HG02970 (cell line): ENCODE data around the gene PRR5L.

ENCODE experiments used
- ATAC-seq: cut with Tn5 transposase; IDR thresholded peaks from one replicate; pipeline ENCODE4 v1.9.1; 2021; ENCODE audit warnings: mild to moderate bottlenecking, moderate library complexity, moderate number of reproducible peaks; ENCODE audit not compliant: unreplicated experiment, low FRiP score

Gene PRR5L

DNA sequence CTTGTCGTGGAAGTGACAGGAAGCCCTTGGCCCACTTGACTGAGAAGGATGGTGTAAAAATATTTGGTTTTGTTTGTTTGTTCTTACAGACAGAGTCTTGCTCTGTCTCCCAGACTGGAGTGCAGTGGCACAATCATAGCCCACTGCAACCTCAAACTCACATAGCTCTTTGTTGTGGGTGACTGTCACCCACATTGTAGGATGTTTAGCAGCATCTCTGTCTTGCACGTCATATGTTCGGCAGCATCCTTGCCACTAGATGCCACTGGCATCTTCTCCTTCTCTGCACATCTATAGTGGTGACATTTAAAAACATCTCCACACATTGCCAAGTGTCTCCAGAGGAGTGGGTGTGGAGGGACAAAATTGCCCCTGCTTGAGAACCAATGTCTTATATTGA is 56.8 kb downstream of the PRR5L start:
- no peak for ATAC-seq

DNA sequence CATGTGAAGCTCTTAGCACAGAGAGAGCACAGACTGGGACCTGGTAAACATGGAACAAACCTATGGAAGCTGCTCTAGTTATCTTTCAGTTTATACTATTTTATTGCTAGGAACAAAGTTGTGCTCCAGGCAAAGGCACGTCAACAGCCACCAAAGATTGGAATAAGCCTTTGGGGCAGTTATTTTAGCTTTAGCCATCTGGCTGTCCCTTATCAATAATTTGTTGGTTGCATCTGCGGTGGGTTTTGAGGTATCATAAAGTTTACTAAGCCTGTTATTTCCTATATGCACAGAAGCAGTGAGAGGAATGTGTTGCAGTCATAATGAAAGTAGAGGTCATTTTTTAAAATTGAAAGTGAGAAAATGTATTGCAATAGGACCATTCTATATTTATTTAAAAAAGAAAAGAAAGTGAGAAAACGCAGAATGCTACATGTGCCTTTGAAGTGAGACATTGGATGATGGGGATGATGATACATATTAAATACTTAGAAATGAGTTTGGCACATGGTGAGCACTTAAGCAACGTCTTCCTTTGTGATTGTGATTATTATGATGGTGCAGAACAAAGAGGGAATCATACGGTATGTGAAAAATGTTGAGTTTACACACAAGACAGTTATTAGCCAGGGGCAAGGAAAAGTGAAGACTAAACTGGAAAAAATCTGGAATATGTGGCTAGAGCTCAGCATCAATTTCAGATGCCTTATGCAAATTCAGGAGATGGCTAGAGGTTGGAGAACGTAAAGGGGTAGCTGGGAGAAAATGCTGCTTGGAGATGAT is 58.3 kb downstream of the PRR5L start:
- ATAC-seq: peak; percentile 83

DNA sequence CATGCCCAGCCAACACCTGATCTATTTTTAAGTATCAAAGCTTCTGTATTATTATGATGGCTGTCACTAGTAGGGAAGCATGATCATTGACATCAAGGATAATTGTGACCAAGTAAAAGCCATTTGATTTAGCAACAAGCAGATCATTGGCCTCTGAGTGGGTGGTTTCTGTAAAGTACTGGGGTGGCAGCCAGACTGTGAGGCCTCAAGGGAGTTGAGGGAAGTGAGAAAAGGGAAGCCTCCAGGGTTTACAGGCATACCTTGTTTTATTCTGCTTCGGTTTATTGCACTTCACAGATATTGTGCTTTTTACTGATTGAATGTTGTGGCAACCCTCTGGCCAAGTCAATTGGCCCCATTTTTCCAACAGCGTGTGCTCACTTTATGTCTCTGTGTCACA is 60.1 kb downstream of the PRR5L start:
- no peak for ATAC-seq

DNA sequence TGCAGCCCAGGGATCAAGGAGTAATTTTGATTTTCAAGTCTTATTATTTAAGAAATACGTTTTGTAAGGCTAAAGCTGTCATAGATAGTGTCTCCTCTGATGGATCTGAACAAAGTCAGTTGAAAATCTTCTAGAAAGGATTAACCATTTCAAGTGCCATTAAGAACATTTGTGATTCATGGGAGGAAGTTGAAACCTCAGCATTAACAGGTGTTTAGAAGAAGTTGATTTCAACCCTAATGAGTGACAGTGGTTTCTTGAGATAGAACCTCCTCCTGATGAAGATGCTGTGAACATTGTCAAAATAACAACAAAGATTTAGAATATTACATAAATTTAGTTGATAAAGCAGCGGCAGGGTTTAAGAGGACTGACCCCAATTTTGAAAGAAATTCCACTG is 61.7 kb downstream of the PRR5L start:
- no peak for ATAC-seq

DNA sequence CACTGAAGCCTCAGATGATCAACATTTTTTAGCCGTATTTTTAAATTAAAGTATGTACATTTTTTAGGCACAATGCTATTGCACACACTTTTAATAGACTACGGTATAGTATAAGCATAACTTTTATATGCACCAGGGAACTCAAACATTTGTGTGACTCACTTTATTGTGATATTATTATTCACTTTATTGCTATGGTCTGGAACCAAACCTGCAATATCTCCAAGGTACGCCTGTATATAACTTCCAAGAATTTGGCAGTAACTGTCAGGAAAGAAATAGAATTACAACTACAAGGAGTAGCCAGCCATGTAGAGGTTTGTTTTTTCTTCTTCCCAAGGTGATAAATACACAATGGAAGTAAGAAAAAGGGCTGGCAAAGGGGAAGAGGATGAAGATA is 62.3 kb downstream of the PRR5L start:
- no peak for ATAC-seq

DNA sequence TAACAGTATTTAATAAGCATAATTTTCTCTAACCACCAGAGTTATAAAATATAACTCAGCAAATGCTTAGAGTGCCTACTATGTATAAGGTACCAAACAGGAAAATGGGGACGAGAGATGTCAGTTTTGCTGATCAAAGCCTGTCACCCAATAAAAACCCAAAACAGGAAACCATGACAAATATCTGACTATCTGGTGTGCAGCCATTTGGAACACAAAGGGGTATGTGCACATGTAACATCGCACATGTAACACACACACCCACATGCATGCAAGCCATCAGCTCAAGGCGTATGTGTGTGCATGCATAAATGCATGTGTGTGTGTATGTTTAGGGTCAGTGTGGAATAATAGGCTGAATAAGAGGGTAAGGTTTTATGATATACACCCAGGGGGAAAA is 64.2 kb downstream of the PRR5L start:
- ATAC-seq: no peak

DNA sequence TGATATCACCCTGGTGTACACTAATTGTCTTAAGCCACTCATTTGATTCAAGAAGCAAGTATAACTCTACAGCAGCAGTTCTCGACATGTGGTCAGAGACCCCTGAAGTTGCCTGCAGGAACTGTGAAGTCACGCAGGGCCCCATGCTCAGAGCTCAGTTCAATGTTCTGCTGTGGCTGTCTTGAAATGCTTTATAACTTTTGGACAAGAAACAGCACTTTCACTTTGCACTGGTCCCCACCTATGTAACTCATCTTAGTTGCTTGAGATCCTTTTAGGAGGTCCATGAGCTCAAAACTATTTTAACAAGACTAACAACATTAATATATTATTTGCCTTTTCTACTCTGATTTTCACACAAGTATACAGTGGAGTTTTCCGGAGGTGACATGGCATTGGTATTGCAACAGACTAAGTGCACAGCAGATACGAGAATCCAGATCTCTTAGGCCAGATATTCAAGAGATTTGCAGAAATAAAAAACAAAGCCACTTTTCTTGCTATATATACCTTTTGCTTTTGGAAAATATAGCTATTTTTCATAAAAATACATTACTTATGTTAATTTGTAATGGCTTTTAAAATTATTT is 64.8 kb downstream of the PRR5L start:
- ATAC-seq: no peak

DNA sequence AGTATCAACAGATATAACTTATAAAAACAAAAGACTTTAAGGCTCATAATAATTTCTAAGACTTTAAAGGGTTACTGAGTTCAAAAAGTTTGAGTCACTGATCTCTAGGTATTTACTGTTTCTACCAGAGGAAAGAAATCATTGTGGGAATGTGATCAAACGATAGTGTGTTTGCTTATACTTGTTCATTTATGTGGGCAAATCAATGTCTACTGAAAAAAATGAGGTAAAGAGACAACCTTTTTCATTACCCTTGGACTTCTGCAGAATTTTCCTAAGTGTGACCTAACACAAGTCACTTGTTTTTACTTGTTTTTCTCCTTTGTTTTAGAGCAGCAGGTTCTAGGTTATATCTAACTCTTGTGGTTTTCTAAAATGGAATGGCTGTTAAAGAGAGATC is 65.4 kb downstream of the PRR5L start:
- no peak for ATAC-seq

DNA sequence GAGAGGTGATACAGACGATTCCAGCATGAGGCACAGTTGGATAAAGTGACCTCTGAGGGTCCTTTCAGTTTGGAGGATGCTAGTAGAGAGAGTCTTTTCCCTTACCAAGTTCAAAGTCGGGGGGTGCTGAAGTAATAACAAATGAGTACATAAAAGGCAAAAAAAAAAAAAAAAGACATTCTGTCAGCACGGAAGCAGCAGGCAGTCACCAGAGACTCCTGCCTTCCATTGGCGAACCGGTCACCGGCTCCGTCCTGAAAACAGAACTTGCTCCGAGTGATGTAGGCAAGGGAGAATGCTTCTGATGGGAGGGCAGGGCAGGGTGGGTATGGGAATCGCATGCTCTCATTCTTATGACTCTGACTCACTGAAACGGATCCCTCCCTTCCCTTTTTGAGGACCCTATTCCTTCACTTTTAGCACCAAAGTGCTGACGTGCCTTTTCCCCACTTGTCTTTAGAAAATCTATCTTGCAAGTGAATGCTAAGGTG is 65.9 kb downstream of the PRR5L start:
- no peak for ATAC-seq

DNA sequence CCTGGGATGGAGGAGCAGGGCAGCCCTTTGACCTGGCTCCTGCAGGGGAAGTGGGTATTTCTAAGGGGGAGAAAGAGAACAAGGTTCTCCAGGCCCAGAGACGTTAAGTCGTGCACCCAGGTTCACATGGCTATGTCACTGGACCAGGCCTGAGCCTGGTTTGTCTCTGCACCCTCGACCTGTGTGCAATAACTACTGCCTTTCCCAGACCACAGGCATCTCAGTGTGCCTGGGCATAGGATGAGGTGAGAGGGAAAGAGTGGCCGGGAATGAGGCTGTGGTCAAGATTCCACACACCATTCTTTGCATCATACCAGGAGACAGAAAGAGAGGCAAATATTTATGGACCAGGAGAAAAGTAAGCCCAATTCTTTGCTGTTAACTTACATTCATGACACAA is 66.8 kb downstream of the PRR5L start:
- ATAC-seq: no peak

DNA sequence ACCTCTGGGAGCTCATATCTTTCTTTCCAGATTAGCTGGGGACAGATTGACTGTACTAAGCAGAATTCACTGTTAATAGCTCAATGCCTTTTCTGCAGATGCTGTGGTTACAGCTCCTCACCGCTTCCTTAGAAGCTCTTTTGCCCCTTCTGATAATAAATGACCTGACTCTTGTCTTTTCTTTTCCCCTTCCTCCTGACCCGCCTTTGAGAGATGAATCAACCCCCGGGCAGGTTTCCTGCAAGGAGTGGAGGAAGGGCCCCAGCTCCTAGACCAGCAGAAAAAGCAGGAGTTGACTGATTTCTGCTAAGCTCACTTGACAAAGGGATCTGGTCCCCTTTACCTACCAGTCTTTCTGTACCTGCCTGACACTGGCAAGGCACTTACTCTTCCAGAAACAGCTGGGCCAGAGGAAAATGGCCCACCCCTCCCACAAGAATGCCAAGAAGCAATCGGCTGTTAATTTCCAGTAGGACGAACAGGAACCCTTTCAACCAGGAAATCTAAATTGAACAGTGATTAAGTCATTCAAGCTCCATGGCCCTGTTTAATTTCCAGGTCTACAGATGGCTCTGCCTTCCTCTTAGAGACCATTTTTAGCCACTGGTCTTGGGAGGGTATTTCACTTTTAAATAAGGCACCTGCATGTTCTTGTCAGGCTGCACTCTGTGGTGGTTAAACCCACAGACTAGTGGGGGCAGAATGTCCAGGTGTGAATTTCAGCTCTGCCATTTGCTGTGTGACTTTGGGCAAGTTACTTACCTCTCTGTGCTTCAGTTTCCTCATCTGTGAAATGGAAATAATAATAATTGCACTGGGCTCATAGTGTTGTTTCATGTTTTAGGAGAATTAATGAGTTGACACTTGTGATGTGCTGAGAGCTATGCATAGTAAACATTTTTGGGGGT is 67.5 kb downstream of the PRR5L start:
- no peak for ATAC-seq

DNA sequence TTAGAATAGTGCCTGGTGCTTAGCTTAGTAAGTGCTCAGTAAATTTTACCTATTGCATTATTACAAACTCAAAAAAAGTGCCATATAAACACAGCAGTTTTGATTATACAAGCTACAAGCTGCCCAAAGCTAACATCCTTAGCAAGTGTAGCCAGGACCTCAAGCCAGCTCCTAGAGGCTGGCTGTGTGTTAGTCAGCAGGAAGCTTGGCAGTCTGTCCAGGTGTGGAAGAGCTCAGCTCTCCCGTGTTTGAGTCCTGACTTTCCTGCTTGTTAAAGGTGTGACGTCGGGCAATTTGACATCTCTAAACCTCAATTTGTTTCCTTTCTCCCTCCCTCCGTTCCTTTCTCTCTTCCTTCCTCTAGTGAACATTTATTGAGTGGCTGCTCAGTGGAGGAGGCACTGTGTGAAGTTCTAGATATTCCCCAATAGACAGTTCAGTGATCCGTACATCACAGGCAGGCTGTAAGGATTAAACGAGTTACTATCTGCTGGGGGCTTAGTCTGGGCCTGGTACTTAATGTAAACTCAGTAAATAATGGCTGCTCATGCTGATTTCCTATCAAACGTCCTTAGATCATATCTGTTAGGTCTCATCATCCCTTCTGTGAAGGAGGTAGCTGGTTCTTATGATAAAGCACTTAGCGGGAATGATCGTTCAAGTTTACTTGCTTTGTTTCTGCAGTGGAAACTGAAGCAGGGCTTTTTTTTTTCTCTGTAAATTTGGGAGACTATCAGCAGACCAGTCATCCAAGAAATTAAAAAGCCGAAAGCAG is 68.7 kb downstream of the PRR5L start:
- no peak for ATAC-seq

DNA sequence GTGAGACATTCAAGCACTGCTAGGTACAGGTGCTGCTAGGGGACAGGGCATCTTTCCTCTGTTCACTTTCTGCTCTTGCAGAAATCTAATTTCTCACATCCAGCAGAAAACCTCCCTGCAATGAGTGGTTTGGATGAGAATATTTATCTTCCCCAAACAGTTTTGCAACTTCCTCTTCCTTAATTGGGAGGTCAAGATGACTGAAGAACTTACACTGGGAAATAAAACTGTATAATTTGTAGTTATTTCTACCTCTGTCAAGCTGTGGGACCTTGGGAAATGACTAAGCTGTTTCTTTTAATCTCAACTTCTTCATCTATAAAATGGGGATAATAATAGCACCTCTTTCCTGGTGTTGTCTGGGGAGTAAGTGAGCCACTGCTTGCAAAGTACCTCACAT is 69.8 kb downstream of the PRR5L start:
- no peak for ATAC-seq

DNA sequence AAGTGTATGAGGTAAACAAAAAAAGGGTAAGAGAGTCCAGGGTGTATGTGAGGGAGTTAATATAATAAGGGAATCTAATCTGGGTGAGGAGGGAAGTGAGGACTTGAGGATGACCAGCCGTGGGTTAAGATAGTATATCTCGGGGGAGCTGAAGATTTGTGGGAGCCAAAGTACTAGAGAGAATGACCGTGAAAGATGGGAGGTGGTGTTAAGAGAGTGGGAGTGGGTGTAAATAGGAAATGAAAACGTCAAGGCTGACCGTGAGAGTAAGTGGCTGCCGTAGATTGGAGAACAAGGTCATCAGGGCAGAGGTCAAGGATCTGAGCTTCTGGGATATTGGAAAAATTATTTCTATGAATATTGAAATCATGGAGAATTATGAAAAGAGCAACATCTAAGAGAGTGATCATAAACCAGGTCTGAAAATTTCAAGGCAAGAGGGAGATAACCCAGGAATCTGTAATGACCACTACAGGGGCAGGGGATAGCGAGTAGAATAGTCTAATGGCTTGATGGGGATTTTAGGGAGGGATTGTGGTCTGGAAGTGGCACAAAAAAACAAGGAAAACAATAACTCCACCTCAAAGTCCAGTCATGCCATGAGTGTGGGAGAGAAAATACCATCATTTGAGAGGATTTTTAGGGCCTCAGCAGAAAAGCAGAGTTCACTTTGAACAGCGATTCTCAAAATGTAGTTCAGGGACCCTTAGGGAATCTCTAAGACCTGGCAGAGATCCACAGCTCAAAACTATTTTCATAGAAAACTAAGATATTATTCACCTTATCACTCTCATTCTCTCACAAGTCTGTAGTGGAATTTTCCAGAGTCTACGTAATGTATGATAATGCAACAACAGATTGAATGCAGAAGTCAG is 72.0 kb downstream of the PRR5L start:
- no peak for ATAC-seq

DNA sequence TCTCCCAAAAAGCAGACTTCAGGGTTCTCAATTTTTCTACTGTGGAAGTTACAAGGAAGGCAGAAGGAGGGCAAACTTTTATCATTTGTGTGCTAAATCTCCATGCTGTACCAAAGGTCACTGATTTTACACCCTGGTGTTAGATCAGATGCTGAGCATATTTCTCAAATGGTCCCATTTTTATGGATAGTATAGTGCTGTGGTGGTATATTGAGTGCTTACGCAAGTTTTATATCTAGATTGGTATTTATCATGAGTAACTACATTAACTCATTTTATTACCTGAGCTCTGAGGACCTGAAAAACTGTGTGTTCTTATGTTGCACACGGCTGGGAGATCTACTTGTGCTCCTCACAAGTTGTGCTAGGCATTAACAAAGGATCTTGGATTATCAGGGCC is 75.1 kb downstream of the PRR5L start:
- no peak for ATAC-seq

DNA sequence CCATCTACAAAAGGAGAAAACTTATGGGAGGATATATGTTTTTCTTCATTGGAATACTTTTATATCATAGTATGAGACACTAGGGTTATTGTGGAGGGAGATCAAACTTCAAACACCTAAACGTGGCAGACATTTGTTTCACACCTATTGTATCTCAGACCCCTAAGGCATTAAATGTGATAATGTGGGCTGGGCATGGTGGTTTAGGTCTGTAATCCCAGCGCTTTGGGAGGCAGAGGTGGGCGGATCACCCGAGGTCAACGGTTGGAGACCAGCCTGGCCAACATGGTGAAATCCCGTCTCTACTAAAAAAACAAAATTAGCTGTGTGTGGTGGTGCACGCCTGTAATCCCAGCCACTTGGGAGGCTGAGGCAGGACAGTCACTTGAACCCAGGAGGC is 75.5 kb downstream of the PRR5L start:
- ATAC-seq: no peak

DNA sequence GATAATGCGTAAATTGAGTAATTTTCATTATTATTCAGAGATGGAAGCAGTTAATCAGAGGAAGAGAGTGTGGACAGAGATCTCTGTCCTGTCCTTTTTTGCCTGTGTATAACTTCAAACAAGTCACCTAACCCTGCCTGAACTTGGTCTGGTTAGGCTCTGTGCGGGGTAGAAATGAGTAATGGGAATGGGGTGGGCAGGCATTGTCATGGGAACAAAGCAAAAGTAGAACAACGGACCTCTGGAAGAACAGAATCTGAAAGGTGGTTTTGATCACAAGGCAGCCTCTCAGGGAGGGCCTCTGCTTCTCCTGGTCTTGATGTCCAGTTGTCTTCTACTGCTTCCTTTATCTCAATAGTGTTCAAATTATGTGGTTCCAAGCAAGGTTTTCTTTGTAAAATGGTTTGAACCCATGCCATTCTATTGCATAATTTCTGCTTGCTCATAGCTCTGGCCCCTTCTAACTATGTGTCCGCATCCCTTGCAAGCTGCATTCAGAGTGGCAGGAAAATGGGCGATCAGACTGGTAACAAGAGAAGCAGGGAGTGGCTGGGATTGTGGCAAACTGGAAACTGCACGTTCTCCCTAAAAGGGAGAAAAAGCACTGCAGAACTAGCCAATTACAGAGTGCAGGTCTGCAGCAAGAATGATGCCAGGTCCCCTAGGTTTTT is 76.1 kb downstream of the PRR5L start:
- no peak for ATAC-seq

DNA sequence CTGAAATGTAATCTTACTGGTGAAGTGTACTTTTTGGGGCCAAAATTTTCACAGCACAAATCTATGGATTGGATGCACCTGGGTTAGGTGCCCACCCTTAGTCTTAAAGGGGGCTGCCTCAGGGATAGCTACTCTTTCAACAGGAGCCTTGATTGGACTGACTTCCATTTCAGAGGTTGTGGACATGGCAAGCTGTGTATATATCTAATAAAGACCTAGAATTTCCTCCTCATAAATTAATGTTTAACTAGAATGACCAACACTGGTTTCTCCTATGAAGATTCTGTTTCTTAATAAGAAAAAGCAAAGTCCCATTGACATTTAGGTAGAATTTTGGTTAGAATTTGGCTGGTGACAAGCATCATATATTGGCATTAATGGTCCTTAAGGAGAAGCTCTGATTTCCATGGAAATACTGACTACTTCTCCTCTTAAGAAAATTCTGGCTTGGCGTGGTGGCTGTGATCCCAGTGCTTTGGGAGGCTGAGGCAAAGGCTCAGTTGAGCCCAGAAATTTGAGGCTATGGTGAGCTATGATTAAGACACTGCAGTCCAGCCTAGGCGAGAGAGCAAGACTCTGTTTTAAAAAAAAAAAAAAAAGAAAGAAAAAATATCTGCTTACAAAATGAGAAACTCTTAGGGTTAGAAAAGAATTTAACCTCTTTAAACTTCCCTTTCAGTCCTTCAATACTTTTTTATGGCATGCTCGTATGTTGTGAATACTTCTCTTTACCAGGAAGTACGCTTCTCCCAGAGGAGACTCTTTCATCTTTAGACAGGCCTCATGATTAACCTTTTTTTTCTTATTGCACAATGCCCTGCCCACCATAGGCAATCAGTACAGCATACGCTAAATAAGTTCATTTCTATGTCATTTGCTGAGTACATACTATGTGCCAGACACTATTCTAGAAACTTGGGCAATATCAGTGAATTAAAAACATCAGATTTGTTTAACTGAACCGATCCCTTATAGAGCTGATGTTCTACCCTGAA is 77.2 kb downstream of the PRR5L start:
- ATAC-seq: no peak
